K562 (cell line): ENCODE data around the gene TMTC2. TPM values are rescaled to one million over a fixed set of nuclear protein-coding genes. Genes with fewer than 3 reads are reported as not detected.

Experiments
- ATAC-seq: fragments of 200-7000 bp; cut with Tn5 transposase; 3 replicates; pipeline ENCODE4 v1.9.1; 2020; ENCODE audit warnings: moderate library complexity
- BruUV-seq: library from RNA; stranded (reverse); fragments of 400-500 nt; replicated peaks from 2 replicates; lab custom pipeline; 2021; lab: Mats Ljungman, UMichigan
- CTCF ChIA-PET: fragments of 300-600 bp; formaldehyde crosslinking; extraction: SDS; loops from one replicate; lab custom pipeline; 2021; ENCODE audit warnings: low intra/inter-chr PET ratio; lab: Yijun Ruan, JAX
- POLR2A ChIA-PET: fragments of 300-600, 350-650 bp; sonication (Branson Sonifier 250); formaldehyde crosslinking; extraction: SDS; loops from one replicate; lab custom pipeline; 2021; ENCODE audit warnings: antibody characterized with exemption, inconsistent platforms; lab: Yijun Ruan, JAX
- DNase-seq, 4 experiments: peaks; one replicate each; pipeline versions ENCODE4 v3.0.0 to v3.0.0-alpha.2; 2011 to 2018; ENCODE audit warnings: low spot score in 3 of 4, mixed read lengths in 3 of 4; ENCODE audit errors: extremely low read depth in 1 of 4
- FAIRE-seq: peaks from 2 replicates; lab custom pipeline; 2011; peaks lifted over from hg19 to GRCh38; lab: Jason Lieb, UNC
- H2AFZ ChIP-seq: 2 replicates; pipeline ENCODE4 v1.6.0; 2011; ENCODE audit warnings: low read depth, low read length, control low read depth, inconsistent platforms
- H3K27ac ChIP-seq: fragments of 200-600 bp; 3 replicates; pipeline ENCODE4 v1.8.0; 2011; ENCODE audit warnings: low read depth, mild to moderate bottlenecking, control low read depth, inconsistent platforms, low read length, moderate library complexity, mixed read lengths; ENCODE audit errors: extremely low read depth
- H3K27me3 ChIP-seq, 2 experiments: fragments of 300-600 bp in 1 of 2; 2 replicates in 1 of 2; 3 replicates in 1 of 2; pipeline versions ENCODE4 v1.6.0 to v1.8.0; 2011; ENCODE audit warnings: inconsistent platforms in 2 of 2, low read length in 2 of 2, mild to moderate bottlenecking in 1 of 2, mixed read lengths in 1 of 2, moderate library complexity in 1 of 2; ENCODE audit not compliant: control insufficient read depth in 2 of 2, insufficient read depth in 2 of 2
- H3K36me3 ChIP-seq: fragments of 300-600 bp; 3 replicates; pipeline ENCODE4 v1.8.0; 2011; ENCODE audit warnings: mild to moderate bottlenecking, low read length, inconsistent platforms; ENCODE audit not compliant: control insufficient read depth, insufficient read depth
- H3K4me1 ChIP-seq, 2 experiments: fragments of 200-600 bp in 1 of 2; replicated peaks in 1 of 2; 2 replicates in 1 of 2; 3 replicates in 1 of 2; pipeline versions ENCODE4 v1.5.1 to v1.8.0; 2011; ENCODE audit warnings: inconsistent platforms in 2 of 2, low read length in 2 of 2, mild to moderate bottlenecking in 1 of 2, mixed read lengths in 1 of 2, moderate library complexity in 1 of 2; ENCODE audit not compliant: control insufficient read depth in 2 of 2, insufficient read depth in 2 of 2
- H3K4me2 ChIP-seq: 2 replicates; pipeline ENCODE4 v1.6.1; 2011; ENCODE audit warnings: low read length, control low read depth, inconsistent platforms, mixed read lengths; ENCODE audit not compliant: insufficient read depth
- H3K4me3 ChIP-seq: fragments of 200-600 bp; sonication (generic), shearing (Covaris generic); 2 replicates; pipeline ENCODE4 v1.5.1; 2016; ENCODE audit warnings: control low read depth, inconsistent platforms
- H3K79me2 ChIP-seq: fragments of 200-600 bp; 3 replicates; pipeline ENCODE4 v1.8.0; 2011; ENCODE audit warnings: low read length, inconsistent platforms; ENCODE audit not compliant: control insufficient read depth, insufficient read depth
- H3K9ac ChIP-seq, 2 experiments: 2 replicates each; pipeline versions ENCODE4 v1.6.0 to v1.6.1; 2011; ENCODE audit warnings: low read depth in 2 of 2, low read length in 2 of 2, control low read depth in 1 of 2, inconsistent platforms in 1 of 2, mild to moderate bottlenecking in 1 of 2, mixed read lengths in 1 of 2; ENCODE audit not compliant: insufficient read depth in 1 of 2
- H3K9me1 ChIP-seq: one replicate; pipeline ENCODE4 v1.6.0; 2011; ENCODE audit warnings: inconsistent platforms, mild to moderate bottlenecking, low read length, moderate library complexity; ENCODE audit not compliant: control insufficient read depth, insufficient read depth
- H3K9me3 ChIP-seq: replicated peaks from 2 replicates; pipeline ENCODE4 v1.5.1; 2011; ENCODE audit warnings: low read depth, low read length, inconsistent platforms; ENCODE audit not compliant: control insufficient read depth, insufficient read depth
- H4K20me1 ChIP-seq: replicated peaks from 2 replicates; pipeline ENCODE4 v1.6.1; 2011; ENCODE audit warnings: low read length, inconsistent platforms, mixed read lengths; ENCODE audit not compliant: control insufficient read depth, insufficient read depth
- CBX3 ChIP-seq, 2 experiments: IDR thresholded peaks; 1 replicate in 1 of 2; 2 replicates in 1 of 2; pipeline ENCODE4 v1.6.1; 2012; ENCODE audit warnings: inconsistent platforms in 2 of 2, low read length in 2 of 2, borderline replicate concordance in 1 of 2, control low read depth in 1 of 2
- HDAC8 ChIP-seq: fragments of 450-650 bp; IDR thresholded peaks from 2 replicates; pipeline ENCODE4 v1.6.1; 2016; ENCODE audit warnings: mild to moderate bottlenecking, missing genetic modification characterization, moderate library complexity, missing compliant biosample characterization
- NFXL1 ChIP-seq: fragments of 450-650 bp; formaldehyde crosslinking; IDR thresholded peaks from 2 replicates; pipeline ENCODE4 v1.4.0; 2021; ENCODE audit warnings: mild to moderate bottlenecking
- SPI1 ChIP-seq: IDR thresholded peaks from 2 replicates; pipeline ENCODE4 v1.6.1; 2011; ENCODE audit warnings: low read depth, low read length, control low read depth, borderline replicate concordance
- ZFP1 ChIP-seq: fragments of 450-650 bp; formaldehyde crosslinking; IDR thresholded peaks from 2 replicates; pipeline ENCODE4 v1.4.0; 2020; ENCODE audit warnings: mild to moderate bottlenecking, mixed read lengths
- ZNF184 ChIP-seq: sonication (generic); formaldehyde crosslinking; IDR thresholded peaks from 2 replicates; pipeline ENCODE4 v1.5.0; 2020; ENCODE audit warnings: missing genetic modification reagents
- WGBS: fragments of 100-300 bp; shearing (Covaris generic); methylation state at CpG from one replicate; pipeline ENCODE4 v1.1.6; 2016; ENCODE audit warnings: low coverage, mixed read lengths; ENCODE audit not compliant: insufficient coverage; ENCODE audit errors: missing lambda C conversion rate; 5-methylcytosine and 5-hydroxymethylcytosine counted together
- in situ Hi-C: fragments of 300-500 bp; cut with MboI; formaldehyde crosslinking; loops from 4 replicates; pipeline ENCODE4 v1.15.0; 2018; ENCODE audit warnings: inconsistent platforms, mixed read lengths
- intact Hi-C: fragments of 100-400 bp; cut with micrococcal nuclease; formaldehyde crosslinking; loops from 2 replicates; pipeline ENCODE4 v1.14.2; 2022
- polyA plus RNA-seq, 8 experiments: library from polyadenylated mRNA; depleted of rRNA in 4 of 8; stranded (reverse) in 5 of 8; unstranded in 3 of 8; fragments of >200 nt; fragmentation: Nextera tagmentation in 2 of 8; fragmentation: Illumina TruSeq in 1 of 8; extraction: Ambion mirVana in 2 of 8; extraction: Trizol in 1 of 8; gene quantifications; 2 replicates each; pipeline versions ENCODE4 v1.2.1 to v1.2.3, GENCODE V29; 2011 to 2014; ENCODE audit warnings: inconsistent platforms in 1 of 8, missing spikeins in 1 of 8
- total RNA-seq, 7 experiments: library from RNA; depleted of rRNA in 6 of 7; stranded (reverse); fragments of >200 nt in 6 of 7; fragmentation: Illumina TruSeq in 2 of 7; extraction: Trizol in 2 of 7; gene quantifications; 2 replicates each; pipeline versions ENCODE4 v1.2.1 to v1.2.3, GENCODE V29; 2011 to 2021; ENCODE audit warnings: low replicate concordance in 1 of 7
- TF ChIP-seq, protein P1 (sequence below), 3 experiments: fragments of 200-800 bp in 1 of 3; fragments of 250-450 bp in 1 of 3; fragments of 450-650 bp in 1 of 3; sonication (Bioruptor Pico) in 1 of 3; sonication (Bioruptor generic) in 1 of 3; formaldehyde crosslinking in 1 of 3; IDR thresholded peaks; 2 replicates each; pipeline versions ENCODE4 v1.6.1 to v1.8.0; 2016 to 2022; ENCODE audit warnings: mild to moderate bottlenecking in 2 of 3, missing genetic modification characterization in 2 of 3, missing compliant biosample characterization in 1 of 3, moderate library complexity in 1 of 3
- TF ChIP-seq, protein P2 (sequence below), 2 experiments: IDR thresholded peaks in 1 of 2; conservative IDR thresholded peaks in 1 of 2; 2 replicates each; pipeline ENCODE4 v1.6.1; 2016; ENCODE audit warnings: low read depth in 2 of 2, mild to moderate bottlenecking in 1 of 2, missing compliant biosample characterization in 1 of 2, missing genetic modification characterization in 1 of 2, moderate library complexity in 1 of 2
- TF ChIP-seq, protein P3 (sequence below): fragments of 250-450 bp; sonication (Bioruptor Pico); IDR thresholded peaks from 2 replicates; pipeline ENCODE4 v1.5.0; 2020; ENCODE audit warnings: mild to moderate bottlenecking

Gene TMTC2
- total and polyA plus RNA-seq, 9 of the 15 experiments (the other 6 are each of a cell fraction or from before 2014, with no cell fraction given) = 0.29 to 1.1 (median 0.55) TPM

DNA sequence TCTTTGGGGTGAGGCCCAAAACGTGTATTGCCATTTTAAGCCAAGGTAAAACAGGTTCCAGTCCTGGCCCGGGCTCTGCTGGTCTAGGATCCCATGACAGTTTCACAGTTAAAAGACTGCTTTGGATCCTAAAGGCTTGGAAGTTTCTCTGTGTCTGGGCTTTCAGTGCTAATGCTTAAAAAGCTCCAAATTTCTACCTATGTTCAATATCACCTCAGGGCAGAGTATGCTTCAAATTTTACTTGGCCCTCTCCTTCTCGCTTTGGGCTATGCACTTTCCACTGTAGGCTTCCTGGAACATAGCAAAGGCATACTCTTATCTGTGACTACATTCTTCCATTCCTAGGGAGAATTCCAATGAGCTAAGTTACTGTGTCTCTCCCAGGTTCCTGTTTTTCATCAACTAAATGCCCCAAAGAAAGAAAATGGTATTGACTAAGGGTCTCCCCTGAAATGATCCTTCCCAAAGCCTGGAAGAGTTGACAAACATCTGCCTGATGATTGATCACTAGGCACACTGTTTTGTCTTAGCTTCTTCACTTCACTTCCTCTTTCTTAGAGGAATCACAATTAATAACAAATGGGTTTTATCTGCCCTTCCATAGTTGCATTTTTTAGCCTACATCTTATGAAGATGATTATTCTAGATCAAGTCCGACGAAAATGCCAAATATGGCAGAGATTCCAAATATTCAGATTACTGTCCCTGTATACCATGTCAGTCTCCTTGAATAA is 79.4 kb downstream of the TMTC2 start:
- TF ChIP-seq SPI1 (peak; percentile 43; the same call in 1 of the 2 replicates), NFXL1 (CRISPR knock-in tag) (no peak), CBX3 (IDR thresholded peaks at IDR 0.05; ENCODE audit: borderline replicate concordance in 1 of 2, low read length in 2 of 2) (no peak), ZFP1 (CRISPR knock-in tag) (no peak), ZNF184 (CRISPR knock-in tag) (no peak), HDAC8 (tag) (no peak)
- TF ChIP-seq, protein P1, sequence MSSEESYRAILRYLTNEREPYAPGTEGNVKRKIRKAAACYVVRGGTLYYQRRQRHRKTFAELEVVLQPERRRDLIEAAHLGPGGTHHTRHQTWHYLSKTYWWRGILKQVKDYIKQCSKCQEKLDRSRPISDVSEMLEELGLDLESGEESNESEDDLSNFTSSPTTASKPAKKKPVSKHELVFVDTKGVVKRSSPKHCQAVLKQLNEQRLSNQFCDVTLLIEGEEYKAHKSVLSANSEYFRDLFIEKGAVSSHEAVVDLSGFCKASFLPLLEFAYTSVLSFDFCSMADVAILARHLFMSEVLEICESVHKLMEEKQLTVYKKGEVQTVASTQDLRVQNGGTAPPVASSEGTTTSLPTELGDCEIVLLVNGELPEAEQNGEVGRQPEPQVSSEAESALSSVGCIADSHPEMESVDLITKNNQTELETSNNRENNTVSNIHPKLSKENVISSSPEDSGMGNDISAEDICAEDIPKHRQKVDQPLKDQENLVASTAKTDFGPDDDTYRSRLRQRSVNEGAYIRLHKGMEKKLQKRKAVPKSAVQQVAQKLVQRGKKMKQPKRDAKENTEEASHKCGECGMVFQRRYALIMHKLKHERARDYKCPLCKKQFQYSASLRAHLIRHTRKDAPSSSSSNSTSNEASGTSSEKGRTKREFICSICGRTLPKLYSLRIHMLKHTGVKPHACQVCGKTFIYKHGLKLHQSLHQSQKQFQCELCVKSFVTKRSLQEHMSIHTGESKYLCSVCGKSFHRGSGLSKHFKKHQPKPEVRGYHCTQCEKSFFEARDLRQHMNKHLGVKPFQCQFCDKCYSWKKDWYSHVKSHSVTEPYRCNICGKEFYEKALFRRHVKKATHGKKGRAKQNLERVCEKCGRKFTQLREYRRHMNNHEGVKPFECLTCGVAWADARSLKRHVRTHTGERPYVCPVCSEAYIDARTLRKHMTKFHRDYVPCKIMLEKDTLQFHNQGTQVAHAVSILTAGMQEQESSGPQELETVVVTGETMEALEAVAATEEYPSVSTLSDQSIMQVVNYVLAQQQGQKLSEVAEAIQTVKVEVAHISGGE (CRISPR knock-in tag; IDR thresholded peaks at IDR 0.05) = no peak
- TF ChIP-seq, protein P2, sequence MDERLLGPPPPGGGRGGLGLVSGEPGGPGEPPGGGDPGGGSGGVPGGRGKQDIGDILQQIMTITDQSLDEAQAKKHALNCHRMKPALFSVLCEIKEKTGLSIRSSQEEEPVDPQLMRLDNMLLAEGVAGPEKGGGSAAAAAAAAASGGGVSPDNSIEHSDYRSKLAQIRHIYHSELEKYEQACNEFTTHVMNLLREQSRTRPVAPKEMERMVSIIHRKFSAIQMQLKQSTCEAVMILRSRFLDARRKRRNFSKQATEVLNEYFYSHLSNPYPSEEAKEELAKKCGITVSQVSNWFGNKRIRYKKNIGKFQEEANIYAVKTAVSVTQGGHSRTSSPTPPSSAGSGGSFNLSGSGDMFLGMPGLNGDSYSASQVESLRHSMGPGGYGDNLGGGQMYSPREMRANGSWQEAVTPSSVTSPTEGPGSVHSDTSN (CRISPR knock-in tag; IDR thresholded peaks at IDR 0.05; ENCODE audit: low read depth) = no peak
- TF ChIP-seq, protein P2 (tag; conservative IDR thresholded peaks at IDR 0.05; ENCODE audit: low read depth) = peak; percentile 38; the same call in 1 of the 2 replicates
- TF ChIP-seq, protein P3, sequence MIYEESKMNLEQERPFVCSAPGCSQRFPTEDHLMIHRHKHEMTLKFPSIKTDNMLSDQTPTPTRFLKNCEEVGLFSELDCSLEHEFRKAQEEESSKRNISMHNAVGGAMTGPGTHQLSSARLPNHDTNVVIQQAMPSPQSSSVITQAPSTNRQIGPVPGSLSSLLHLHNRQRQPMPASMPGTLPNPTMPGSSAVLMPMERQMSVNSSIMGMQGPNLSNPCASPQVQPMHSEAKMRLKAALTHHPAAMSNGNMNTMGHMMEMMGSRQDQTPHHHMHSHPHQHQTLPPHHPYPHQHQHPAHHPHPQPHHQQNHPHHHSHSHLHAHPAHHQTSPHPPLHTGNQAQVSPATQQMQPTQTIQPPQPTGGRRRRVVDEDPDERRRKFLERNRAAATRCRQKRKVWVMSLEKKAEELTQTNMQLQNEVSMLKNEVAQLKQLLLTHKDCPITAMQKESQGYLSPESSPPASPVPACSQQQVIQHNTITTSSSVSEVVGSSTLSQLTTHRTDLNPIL (CRISPR knock-in tag) = no peak
- BruUV-seq = no TSS peak
- Histone ChIP-seq H3K4me2 (no peak overlapping the region), H3K36me3 (no peaks in the 10 kb centered on the region), H3K4me3 (no peak overlapping the region), H3K27me3 (no peaks in the 10 kb centered on the region), H3K27ac (no peak overlapping the region), H2AFZ (no peak overlapping the region), H3K9ac (no peak overlapping the region), H4K20me1 (no peaks in the 10 kb centered on the region), H3K9me1 (no peaks in the 10 kb centered on the region), H3K9me3 (no peaks in the 10 kb centered on the region), H3K4me1 (no peaks in the 10 kb centered on the region), H3K79me2 (no peaks in the 10 kb centered on the region)
- intact Hi-C loops = no loop called here
- 0% methylated on average over 5 of the region's 5 CpGs for WGBS
- FAIRE-seq (no peak), DNase-seq (no peak), ATAC-seq (no peak)
- in situ Hi-C loops = no loop called here
- CTCF ChIA-PET = no interaction called here
- POLR2A ChIA-PET = no interaction called here
